Fibroblast of skin of left biceps (primary cell): Measurements from ENCODE around the gene TROAP.
"Not testable (repeated sequence)": the region's sequence is repeated elsewhere in the genome, so short reads cannot be mapped to it uniquely, and the experiment has no call there.

ENCODE experiments used
- DNase-seq, 2 experiments: peaks; one replicate each; pipeline ENCODE4 v3.0.0-alpha.2; 2013; ENCODE audit warnings: low read depth in 2 of 2

Gene TROAP

GRCh38 chr12:49294086-49294803 lies 28.8 kb upstream of the TROAP start:
- no peak for DNase-seq

GRCh38 chr12:49294804-49295081 lies 28.3 kb upstream of the TROAP start:
- no peak for DNase-seq

DNA sequence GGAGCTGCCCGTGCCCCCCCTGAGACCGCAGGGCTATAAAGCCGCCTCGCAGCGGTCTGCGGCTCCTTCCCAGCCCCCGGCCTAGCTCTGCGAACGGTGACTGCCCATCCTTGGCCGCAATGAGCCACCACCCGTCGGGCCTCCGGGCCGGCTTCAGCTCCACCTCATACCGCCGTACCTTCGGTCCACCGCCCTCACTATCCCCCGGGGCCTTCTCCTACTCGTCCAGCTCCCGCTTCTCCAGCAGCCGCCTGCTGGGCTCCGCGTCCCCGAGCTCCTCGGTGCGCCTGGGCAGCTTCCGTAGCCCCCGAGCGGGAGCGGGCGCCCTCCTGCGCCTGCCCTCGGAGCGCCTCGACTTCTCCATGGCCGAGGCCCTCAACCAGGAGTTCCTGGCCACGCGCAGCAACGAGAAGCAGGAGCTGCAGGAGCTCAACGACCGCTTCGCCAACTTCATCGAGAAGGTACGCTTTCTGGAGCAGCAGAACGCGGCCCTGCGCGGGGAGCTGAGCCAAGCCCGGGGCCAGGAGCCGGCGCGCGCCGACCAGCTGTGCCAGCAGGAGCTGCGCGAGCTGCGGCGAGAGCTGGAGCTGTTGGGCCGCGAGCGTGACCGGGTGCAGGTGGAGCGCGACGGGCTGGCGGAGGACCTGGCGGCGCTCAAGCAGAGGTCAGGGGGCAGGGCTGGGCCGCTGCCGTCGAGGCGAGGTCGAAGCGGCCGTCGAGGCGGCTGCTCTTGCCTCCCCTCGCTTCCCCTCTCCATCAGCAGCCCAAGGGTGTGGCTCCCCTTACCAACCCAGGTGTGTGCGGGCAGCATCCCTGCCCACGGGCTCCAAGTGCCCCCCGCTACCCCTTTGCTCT lies 27.7 kb upstream of the TROAP start, which contains the start of gene PRPH:
PRPH (plus strand) TSS at position 66 of the 855 bp plus-strand sequence; CDS start at position 120, 54 bp downstream.
- DNase-seq: no peak

DNA sequence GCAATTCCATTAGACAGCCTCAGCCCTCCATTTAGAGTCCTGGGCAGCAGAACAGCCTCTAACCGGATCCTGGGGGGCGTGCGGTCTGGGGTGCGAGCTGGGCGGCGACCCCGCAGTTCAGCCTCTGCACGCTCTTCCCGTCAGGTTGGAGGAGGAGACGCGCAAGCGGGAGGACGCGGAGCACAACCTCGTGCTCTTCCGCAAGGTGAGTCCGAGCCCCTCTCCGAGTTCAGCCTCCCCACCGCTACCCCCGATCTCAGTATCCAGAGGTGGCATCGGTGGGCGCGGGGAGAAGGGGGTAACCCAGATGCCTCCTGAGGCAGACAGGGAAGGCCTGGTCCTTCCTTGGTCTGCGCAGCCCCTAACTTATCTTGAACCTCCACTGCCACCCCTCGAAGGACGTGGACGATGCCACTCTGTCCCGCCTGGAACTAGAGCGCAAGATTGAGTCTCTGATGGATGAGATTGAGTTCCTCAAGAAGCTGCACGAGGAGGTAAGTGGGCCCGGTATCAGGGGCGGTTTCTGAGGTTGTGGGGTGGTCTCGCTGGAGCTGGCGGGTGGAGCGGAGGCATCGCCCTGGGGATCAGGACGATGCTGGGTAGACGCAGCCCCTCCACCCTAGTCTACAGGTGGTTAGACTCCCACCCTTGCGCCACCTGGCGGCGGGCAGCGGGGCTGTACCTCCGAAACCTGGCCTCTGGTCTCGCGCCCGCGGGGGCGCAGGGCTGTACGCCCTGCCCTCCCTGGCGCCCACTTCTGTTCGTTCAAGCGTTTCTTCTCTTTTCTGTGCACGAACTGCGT lies 26.8 kb upstream of the TROAP start:
- DNase-seq: no peak

GRCh38 chr12:49296836-49297694 lies 26.0 kb upstream of the TROAP start:
- no peak for DNase-seq

- no peak for DNase-seq
Observed at GRCh38 chr12:49297695-49298060, 25.4 kb upstream of the TROAP start.

DNA sequence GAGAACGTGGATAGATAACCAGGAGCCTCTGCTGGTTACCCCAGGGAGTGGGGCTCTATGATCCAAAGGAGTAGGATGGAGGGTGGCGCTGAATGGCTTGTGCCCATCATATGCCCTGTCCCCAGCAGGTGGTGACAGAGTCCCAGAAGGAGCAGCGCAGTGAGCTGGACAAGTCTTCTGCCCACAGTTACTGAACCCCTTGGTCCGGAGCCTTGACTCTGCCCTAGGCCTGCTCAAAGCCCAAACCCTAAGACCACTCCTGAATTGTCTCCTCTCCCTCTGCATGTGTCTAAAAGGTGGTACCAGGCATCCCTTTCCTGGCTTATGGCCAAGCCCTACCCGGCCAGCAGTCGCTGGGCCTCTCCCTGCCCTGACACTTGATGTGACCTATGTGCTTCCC lies 24.9 kb upstream of the TROAP start:
- no peak for DNase-seq

GRCh38 chr12:49301760-49302159 lies 21.3 kb upstream of the TROAP start:
- DNase-seq: no peak

DNA sequence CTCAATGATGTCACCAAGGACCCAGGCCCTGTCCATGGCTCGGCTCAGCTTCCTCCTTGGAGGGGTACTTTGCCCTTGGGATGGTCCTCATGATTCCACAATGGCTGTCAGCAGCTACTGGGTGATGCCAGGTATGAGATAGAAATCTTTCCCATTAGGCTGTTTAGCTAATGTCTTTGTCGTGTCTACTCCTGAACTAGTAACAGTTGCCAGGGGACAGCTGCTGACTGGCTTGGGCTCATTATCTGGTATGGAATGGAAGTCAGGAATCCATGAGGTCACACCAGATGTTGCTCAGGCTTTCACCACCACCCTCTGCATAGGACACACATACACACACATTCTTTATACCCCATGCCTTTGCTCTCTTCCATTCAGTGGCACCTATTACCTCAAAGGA lies 18.9 kb upstream of the TROAP start:
- DNase-seq: no peak

DNA sequence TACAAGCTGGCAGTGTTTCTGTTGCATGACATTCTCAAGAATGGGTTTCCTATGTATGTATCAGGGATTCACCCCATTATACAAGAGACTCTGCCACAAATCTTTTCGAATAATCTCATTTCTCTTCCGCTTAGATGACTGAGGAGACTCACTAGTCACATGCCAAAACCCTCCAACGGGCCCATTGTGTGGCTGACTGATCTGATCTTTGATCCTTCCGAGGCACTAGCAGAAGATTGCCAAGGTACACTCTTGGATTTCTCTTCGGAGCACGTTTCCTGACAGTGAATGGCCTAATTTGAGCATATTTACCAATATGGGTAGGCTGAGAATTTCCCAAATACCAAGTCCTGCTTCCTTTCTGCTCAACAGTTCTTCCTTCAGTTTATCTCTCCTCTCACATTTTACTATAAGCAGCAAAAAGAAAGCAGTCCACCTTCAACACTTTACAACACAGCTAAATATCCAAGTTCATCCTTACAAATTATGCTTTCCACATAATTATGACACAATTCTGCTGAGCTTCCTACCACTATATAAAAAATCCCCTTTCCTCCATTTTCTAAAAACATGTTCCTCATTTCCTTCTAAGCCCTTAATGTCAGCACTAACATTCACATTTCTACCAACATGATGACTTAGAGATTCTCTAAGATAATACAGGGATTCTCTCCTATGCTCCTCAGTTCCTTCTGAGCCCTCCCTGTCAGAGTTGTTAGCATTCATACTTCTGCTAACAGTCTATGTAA lies 17.1 kb upstream of the TROAP start:
- DNase-seq: no peak

- DNase-seq: no peak
Observed at GRCh38 chr12:49309386-49309785, 13.7 kb upstream of the TROAP start.

GRCh38 chr12:49310451-49311000 lies 12.5 kb upstream of the TROAP start:
- not testable (repeated sequence) for DNase-seq

GRCh38 chr12:49314811-49315210 lies 8.2 kb upstream of the TROAP start:
- DNase-seq: no peak

DNA sequence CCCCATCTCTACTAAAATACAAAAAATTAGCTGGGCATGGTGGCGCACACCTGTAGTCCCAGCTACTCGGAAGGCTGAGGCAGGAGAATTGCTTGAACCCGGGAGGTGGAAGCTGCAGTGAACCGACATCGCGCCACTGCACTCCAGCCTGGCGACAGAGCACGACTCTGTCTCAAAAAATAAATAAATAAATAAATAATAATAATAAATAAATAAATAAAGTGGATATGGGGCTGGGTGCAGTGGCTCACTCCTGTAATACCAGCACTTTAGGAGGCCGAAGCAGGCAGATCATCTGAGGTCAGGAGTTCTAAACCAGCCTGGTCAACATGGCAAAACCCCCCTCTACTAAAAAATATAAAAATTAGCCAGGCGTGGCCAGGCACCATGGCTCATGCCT lies 5.9 kb upstream of the TROAP start:
- DNase-seq: not testable (repeated sequence)

GRCh38 chr12:49320411-49321103 lies 2.5 kb upstream of the TROAP start:
- DNase-seq: not testable (repeated sequence)

DNA sequence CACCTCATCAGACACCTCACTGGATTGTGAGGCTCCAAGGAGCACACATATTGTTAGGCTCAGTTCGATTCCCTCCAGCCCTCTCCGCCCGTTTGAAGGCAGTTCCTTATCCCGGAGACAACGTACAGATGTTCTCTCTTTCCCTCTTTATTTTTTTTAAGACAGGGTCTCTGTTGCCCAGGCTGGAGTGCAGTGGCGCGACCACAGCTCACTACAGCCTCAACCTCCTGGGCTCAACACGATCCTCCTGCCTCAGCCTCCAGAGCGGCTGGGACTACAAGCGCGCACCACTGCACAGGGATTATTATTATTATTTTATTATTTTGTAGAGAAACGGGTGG lies 718 bp upstream of the TROAP start:
- no peak for DNase-seq

GRCh38 chr12:49323524-49324097 lies 556 bp downstream of the TROAP start:
- no peak for DNase-seq

GRCh38 chr12:49325606-49326005 lies 2.6 kb downstream of the TROAP start:
- DNase-seq: no peak

DNA sequence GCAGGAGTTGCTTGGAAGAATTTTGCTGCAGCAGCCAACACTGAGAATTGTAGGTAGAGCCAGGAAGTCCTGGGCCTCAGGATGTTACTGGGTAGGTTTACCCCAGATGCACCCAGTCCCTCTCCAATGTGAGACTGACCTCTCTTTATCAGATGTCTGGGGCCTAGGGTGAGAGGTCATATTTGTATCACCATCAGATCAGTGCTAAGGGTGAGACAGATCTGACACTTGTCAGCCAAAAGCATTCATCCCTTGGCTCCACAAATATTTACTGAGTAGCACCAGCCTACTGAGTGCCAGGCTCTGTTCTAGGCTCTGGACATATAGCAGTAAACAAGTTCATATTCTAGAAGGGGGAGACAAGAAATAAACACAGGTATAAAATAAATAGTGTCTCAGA lies 4.3 kb downstream of the TROAP start:
- DNase-seq: no peak

- DNase-seq: no peak
Observed at GRCh38 chr12:49327887-49328286, 4.8 kb downstream of the TROAP start.
